Subcutaneous abdominal adipose tissue (tissue), 5 donors: ENCODE data around the gene ANKRD44.
"Not testable (repeated sequence)": the region's sequence is repeated elsewhere in the genome, so short reads cannot be mapped to it uniquely, and the experiment has no call there.

Experiments
- H3K27ac ChIP-seq: one replicate; pipeline ENCODE4 v1.7.0; 2013; ENCODE audit warnings: low read depth, mild to moderate bottlenecking, inconsistent platforms, low read length, moderate library complexity
- H3K27me3 ChIP-seq, 5 donors: one replicate each; pipeline ENCODE4 v1.7.0; 2013; ENCODE audit warnings: low read length in 5 of 5, inconsistent platforms in 1 of 5; ENCODE audit not compliant: control insufficient read depth in 5 of 5, insufficient read depth in 4 of 5
- H3K36me3 ChIP-seq, 5 donors: one replicate each; pipeline ENCODE4 v1.7.0; 2013; ENCODE audit warnings: low read length in 5 of 5; ENCODE audit not compliant: control insufficient read depth in 5 of 5, insufficient read depth in 5 of 5
- H3K4me1 ChIP-seq, 5 donors: one replicate each; pipeline ENCODE4 v1.7.0; 2013; ENCODE audit warnings: low read length in 5 of 5, mild to moderate bottlenecking in 3 of 5, moderate library complexity in 1 of 5; ENCODE audit not compliant: control insufficient read depth in 5 of 5, insufficient read depth in 5 of 5
- H3K4me3 ChIP-seq, 5 donors: one replicate each; pipeline ENCODE4 v1.7.0; 2013; ENCODE audit warnings: low read length in 5 of 5, low read depth in 1 of 5
- H3K9ac ChIP-seq, 5 donors: one replicate each; pipeline ENCODE4 v1.7.0; 2013; ENCODE audit warnings: low read length in 5 of 5, mild to moderate bottlenecking in 4 of 5, moderate library complexity in 3 of 5
- H3K9me3 ChIP-seq, 5 donors: one replicate each; pipeline ENCODE4 v1.7.0; 2013; ENCODE audit warnings: low read length in 5 of 5; ENCODE audit not compliant: control insufficient read depth in 5 of 5
- donor health status: healthy.
- donor health status: healthy.
- donor health status: healthy.
- donor health status: healthy.
- donor health status: healthy.

ANKRD44 gene

GRCh38 chr2:197241596-197241995 lies 69.0 kb downstream of the ANKRD44 start:
- H3K9ac ChIP-seq = no peak overlapping the region
- peaks cover 0 to 30% (median 20%) of the 10 kb centered on the region in 5 donors for H3K4me1 ChIP-seq
- H3K9me3 ChIP-seq = no peaks in the 10 kb centered on the region
- no peaks in the 10 kb centered on the region for H3K36me3 ChIP-seq
- no peaks in the 10 kb centered on the region for H3K27me3 ChIP-seq
- no peak overlapping the region for H3K27ac ChIP-seq
- H3K4me3 ChIP-seq = no peak overlapping the region

GRCh38 chr2:197241153-197241552 lies 69.4 kb downstream of the ANKRD44 start:
- Histone ChIP-seq H3K4me3 (no peak overlapping the region), H3K27ac (no peak overlapping the region), H3K9me3 (no peaks in the 10 kb centered on the region), H3K36me3 (no peaks in the 10 kb centered on the region), H3K9ac (no peak overlapping the region), H3K27me3 (no peaks in the 10 kb centered on the region), H3K4me1 (peaks cover 0 to 30% (median 20%) of the 10 kb centered on the region in 5 donors)

- peaks cover 0 to 28% (median 18%) of the 10 kb centered on the region in 5 donors for H3K4me1 ChIP-seq
- H3K27me3 ChIP-seq = no peaks in the 10 kb centered on the region
- H3K27ac ChIP-seq = no peak overlapping the region
- no peak overlapping the region for H3K4me3 ChIP-seq
- no peak overlapping the region for H3K9ac ChIP-seq
- no peaks in the 10 kb centered on the region for H3K9me3 ChIP-seq
- H3K36me3 ChIP-seq = no peaks in the 10 kb centered on the region
Measured at GRCh38 chr2:197240421-197241041, 70.0 kb downstream of the ANKRD44 start.

- not testable (repeated sequence) for H3K36me3 ChIP-seq, H3K27me3 ChIP-seq, H3K9ac ChIP-seq, H3K27ac ChIP-seq, H3K9me3 ChIP-seq, H3K4me3 ChIP-seq
- H3K4me1 ChIP-seq = peaks cover 0 to 28% (median 16%) of the 10 kb centered on the region in 5 donors
Measured at GRCh38 chr2:197240018-197240417, 70.6 kb downstream of the ANKRD44 start.

GRCh38 chr2:197239434-197239833 lies 71.1 kb downstream of the ANKRD44 start:
- no peak overlapping the region for H3K4me3 ChIP-seq
- no peak overlapping the region for H3K9ac ChIP-seq
- H3K27me3 ChIP-seq = no peaks in the 10 kb centered on the region
- H3K36me3 ChIP-seq = no peaks in the 10 kb centered on the region
- peaks cover 0 to 28% (median 16%) of the 10 kb centered on the region in 5 donors for H3K4me1 ChIP-seq
- H3K27ac ChIP-seq = no peak overlapping the region
- H3K9me3 ChIP-seq = no peaks in the 10 kb centered on the region

- Histone ChIP-seq H3K27me3 (no peaks in the 10 kb centered on the region), H3K27ac (no peak overlapping the region), H3K9me3 (no peaks in the 10 kb centered on the region), H3K4me1 (peaks cover 0 to 24% (median 16%) of the 10 kb centered on the region in 5 donors), H3K9ac (no peak overlapping the region), H3K36me3 (no peaks in the 10 kb centered on the region), H3K4me3 (no peak overlapping the region)
Measured at GRCh38 chr2:197238043-197238365, 72.6 kb downstream of the ANKRD44 start.

- Histone ChIP-seq H3K4me3 (no peak overlapping the region), H3K9me3 (no peaks in the 10 kb centered on the region)
Measured at GRCh38 chr2:197237291-197238042, 73.1 kb downstream of the ANKRD44 start.

GRCh38 chr2:197236816-197237215 lies 73.8 kb downstream of the ANKRD44 start:
- Histone ChIP-seq H3K4me3 (no peak overlapping the region), H3K36me3 (no peaks in the 10 kb centered on the region), H3K9me3 (no peaks in the 10 kb centered on the region), H3K4me1 (peaks cover 0 to 24% (median 16%) of the 10 kb centered on the region in 5 donors), H3K9ac (no peak overlapping the region), H3K27me3 (no peaks in the 10 kb centered on the region), H3K27ac (no peak overlapping the region)

More at GRCh38 chr2:197237291-197238042, 73.1 kb downstream of the ANKRD44 start:
- Histone ChIP-seq H3K4me1 (peaks cover 0 to 24% (median 16%) of the 10 kb centered on the region in 5 donors), H3K27me3 (no peaks in the 10 kb centered on the region), H3K9ac (no peak overlapping the region), H3K36me3 (no peaks in the 10 kb centered on the region), H3K27ac (no peak overlapping the region)

GRCh38 chr2:197236159-197236558 lies 74.4 kb downstream of the ANKRD44 start:
- Histone ChIP-seq H3K36me3 (no peaks in the 10 kb centered on the region), H3K27me3 (no peaks in the 10 kb centered on the region), H3K9ac (no peak overlapping the region), H3K4me3 (no peak overlapping the region), H3K9me3 (no peaks in the 10 kb centered on the region), H3K27ac (no peak overlapping the region), H3K4me1 (peaks cover 0 to 21% (median 16%) of the 10 kb centered on the region in 5 donors)

GRCh38 chr2:197235711-197236110 lies 74.9 kb downstream of the ANKRD44 start:
- peaks cover 0 to 16% (median 14%) of the 10 kb centered on the region in 5 donors for H3K4me1 ChIP-seq
- no peaks in the 10 kb centered on the region for H3K9me3 ChIP-seq

More at GRCh38 chr2:197235711-197236110, 74.9 kb downstream of the ANKRD44 start:
- Histone ChIP-seq H3K36me3 (no peaks in the 10 kb centered on the region), H3K27me3 (no peaks in the 10 kb centered on the region), H3K4me3 (no peak overlapping the region), H3K9ac (no peak overlapping the region), H3K27ac (no peak overlapping the region)
